NB4 (cell line): ENCODE data around the gene CBLB.

ENCODE experiments used
- DNase-seq: peaks from one replicate; pipeline ENCODE4 v3.0.0; 2010; ENCODE audit warnings: low read depth
- H3K4me3 ChIP-seq: one replicate; pipeline ENCODE4 v1.5.1; 2011; ENCODE audit warnings: mild to moderate bottlenecking, low read depth, low read length, moderate library complexity
- MYC ChIP-seq: IDR thresholded peaks from 2 replicates; pipeline ENCODE4 v1.6.1; 2011; ENCODE audit warnings: low read depth, low read length
- POLR2A ChIP-seq: IDR thresholded peaks from 2 replicates; pipeline ENCODE4 v1.6.1; 2011; ENCODE audit warnings: mild to moderate bottlenecking; ENCODE audit not compliant: insufficient read length; ENCODE audit errors: extremely low read depth
- TF ChIP-seq, protein P1 (sequence below): IDR thresholded peaks from one replicate; pipeline ENCODE4 v1.5.1; 2012; ENCODE audit warnings: low read depth, low read length
- TF ChIP-seq, protein P2 (sequence below): IDR thresholded peaks from 2 replicates; pipeline ENCODE4 v1.6.1; 2011; ENCODE audit warnings: low read depth, low read length

The CBLB gene

DNA sequence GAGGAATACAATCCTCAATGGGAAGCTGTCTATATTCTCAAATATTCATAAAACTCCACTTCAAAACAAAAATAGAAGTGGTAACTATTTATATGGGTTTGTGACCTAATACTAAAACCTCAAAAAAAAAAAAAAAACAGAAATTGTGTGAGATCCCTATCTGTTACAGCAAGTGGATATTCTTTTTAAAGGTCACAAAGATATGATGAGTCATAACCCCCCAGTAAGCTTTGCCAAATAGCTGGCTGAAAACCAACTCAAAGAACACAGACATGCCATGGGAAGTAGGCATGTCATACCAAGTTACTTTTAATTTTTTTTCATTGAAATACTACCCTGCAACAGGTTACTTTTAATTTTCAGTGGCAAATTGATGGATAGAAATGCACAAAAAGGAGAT lies 62.5 kb downstream of the CBLB start:
- no peak overlapping the region for H3K4me3 ChIP-seq
- peak; percentile 78 for DNase-seq
- TF ChIP-seq, protein P1, sequence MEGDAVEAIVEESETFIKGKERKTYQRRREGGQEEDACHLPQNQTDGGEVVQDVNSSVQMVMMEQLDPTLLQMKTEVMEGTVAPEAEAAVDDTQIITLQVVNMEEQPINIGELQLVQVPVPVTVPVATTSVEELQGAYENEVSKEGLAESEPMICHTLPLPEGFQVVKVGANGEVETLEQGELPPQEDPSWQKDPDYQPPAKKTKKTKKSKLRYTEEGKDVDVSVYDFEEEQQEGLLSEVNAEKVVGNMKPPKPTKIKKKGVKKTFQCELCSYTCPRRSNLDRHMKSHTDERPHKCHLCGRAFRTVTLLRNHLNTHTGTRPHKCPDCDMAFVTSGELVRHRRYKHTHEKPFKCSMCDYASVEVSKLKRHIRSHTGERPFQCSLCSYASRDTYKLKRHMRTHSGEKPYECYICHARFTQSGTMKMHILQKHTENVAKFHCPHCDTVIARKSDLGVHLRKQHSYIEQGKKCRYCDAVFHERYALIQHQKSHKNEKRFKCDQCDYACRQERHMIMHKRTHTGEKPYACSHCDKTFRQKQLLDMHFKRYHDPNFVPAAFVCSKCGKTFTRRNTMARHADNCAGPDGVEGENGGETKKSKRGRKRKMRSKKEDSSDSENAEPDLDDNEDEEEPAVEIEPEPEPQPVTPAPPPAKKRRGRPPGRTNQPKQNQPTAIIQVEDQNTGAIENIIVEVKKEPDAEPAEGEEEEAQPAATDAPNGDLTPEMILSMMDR: no peak
- TF ChIP-seq, protein P2, sequence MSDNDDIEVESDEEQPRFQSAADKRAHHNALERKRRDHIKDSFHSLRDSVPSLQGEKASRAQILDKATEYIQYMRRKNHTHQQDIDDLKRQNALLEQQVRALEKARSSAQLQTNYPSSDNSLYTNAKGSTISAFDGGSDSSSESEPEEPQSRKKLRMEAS: no peak
- no peak for TF ChIP-seq POLR2A

DNA sequence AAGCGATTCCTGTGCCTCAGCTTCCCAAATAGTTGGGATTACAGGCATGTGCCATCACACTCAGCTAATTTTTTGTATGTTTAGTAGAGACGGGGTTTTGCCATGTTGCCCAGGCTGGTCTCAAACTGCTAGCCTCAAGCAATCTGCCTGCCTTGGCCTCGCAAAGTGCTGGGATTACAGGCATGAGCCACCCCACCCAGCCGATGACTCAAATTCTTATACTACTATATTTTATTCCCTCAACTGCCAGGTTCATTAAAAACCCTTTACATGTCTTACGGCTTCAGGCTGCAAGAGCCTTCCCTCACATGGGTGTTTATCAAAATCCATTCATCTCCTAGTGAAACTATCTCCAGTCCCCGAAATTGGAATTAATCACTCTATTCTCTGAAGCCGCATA lies 63.4 kb downstream of the CBLB start:
- TF ChIP-seq MYC: no peak
- TF ChIP-seq, protein P1: no peak
- TF ChIP-seq, protein P2: no peak
- no peak for TF ChIP-seq POLR2A
- DNase-seq: no peak
- no peak overlapping the region for H3K4me3 ChIP-seq

DNA sequence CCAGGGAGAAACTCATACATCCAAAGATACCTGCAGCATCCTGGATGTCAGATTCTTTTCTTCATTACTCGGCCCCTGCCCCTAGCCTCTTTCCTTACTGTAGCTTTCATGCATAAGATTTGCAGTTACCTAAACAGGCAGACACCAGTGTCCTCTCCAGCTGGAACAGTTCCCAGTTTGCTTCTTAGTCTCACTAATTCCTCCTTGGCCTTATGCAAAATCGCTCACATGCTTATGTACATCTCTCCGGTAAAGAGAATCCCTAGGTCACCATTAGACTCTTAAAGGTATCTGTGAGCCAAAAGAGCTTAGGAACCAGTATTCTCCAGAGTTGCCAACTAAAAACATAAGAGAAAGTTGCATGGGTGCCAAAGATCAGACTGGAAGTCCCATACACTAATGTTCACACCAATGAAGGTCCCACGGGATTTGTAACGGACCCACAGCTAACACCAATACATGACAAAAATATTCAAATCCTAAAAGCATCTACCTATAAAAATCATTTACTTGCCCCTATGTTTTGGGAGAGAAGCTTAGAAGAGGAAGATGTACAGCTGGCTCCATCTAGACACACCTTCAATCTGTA lies 66.6 kb downstream of the CBLB start:
- H3K4me3 ChIP-seq: no peak overlapping the region
- no peak for TF ChIP-seq MYC
- TF ChIP-seq, protein P1: no peak
- TF ChIP-seq POLR2A: no peak
- TF ChIP-seq, protein P2: no peak
- no peak for DNase-seq

DNA sequence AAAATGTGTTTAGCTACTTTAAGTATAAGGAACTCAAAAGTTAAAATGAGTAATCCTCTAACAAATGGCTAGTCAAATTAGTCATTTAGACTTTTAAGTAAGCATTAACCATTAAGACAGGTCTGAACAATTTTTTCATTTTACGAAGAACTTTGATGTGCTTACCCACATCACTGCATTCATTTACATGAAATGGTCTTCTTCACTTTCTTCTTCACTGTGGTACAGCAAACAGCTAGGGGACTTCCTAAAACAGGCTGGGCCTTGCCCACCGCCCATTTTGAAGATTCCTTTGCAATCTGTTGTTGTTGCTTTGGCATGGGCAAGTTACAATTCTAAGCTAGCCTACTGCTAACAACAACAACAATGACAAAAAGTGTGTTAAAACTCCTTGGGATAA lies 67.4 kb downstream of the CBLB start:
- DNase-seq: no peak
- H3K4me3 ChIP-seq: no peak overlapping the region

DNA sequence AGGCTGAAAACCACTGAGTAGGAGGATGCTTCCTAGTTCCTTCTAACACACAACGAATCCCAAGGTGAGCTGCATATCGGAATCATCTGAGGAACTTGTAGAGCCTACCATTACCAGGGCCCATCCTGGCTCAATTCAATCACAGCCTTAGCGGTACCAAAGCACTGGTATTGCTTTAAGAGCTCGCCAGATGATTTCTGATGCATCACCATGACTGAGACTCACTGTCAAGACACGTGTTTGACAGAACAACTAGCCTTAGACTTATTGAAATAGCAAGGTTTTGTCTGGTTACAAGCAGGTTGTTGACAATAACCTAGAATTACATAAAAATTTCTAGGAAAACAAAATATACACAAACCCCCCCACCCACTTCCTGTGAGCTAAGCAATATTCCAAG lies 68.5 kb downstream of the CBLB start:
- no peak for DNase-seq
- TF ChIP-seq POLR2A: no peak
- TF ChIP-seq, protein P2: no peak
- TF ChIP-seq MYC: no peak
- TF ChIP-seq, protein P1: no peak
- H3K4me3 ChIP-seq: no peak overlapping the region

More for the DNA sequence above, 67.4 kb downstream of the CBLB start:
- TF ChIP-seq, protein P2: no peak
- TF ChIP-seq MYC: no peak
- no peak for TF ChIP-seq POLR2A
- TF ChIP-seq, protein P1: no peak

DNA sequence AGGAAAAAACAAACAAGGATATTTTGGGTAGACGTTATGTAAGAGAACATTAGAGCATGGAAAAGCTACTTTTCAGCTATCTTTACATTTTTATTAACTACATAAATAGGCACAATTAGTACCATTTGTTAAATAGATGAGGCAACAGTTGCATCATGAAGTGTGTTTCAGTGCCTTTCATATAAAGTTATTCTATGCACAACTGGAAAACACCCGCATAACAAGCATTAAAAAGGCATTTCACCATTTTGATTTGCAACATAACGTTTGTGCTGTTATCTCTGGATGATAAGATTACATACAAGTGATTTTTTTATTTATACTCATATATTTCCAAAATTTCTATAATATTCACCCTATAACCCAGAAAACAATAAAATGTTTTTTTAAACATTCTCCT lies 69.5 kb downstream of the CBLB start:
- H3K4me3 ChIP-seq: no peak overlapping the region
- no peak for DNase-seq

More for the DNA sequence above, 69.5 kb downstream of the CBLB start:
- no peak for TF ChIP-seq MYC
- TF ChIP-seq, protein P2: no peak
- TF ChIP-seq, protein P1: no peak
- TF ChIP-seq POLR2A: no peak
